ENCODE results near the gene RGCC.

The RGCC gene

GRCh38 chr13:41514853-41515395 is 57.6 kb downstream of the RGCC start:
- no peak for DNase-seq (ENCODE audit: extremely low read depth in 1 of 2, low read depth in 1 of 2)

DNA sequence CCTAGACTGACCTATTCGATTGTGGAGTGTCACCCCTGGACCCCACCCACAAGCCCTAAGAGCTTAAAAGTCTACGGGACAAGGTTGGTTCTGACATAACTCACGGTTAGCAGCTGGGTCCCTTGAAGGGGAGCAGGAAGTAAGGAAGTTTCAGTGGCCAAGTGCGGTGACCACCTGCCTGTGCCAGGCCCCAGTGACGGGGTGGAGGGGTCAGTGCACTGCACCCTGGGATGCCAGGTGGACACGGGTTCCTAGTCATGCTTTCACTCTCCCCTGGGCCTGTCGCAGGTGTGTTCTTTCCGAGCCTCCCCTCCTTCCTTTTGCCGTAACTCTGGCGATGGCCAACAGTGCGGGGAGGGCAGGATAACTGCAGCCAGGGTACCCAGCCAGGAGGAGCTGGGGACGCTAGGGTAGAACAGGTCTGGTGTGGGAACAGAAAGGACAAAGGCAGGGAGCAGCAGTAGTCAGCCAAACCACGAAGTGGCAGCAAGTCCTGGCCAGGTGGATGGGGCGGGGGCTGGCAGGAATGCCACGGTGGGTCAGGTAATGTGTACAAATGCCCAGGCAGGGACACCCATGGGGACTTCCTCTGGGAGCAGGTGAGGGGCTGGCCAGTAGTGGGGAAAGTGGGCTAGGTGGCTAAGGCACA is 58.3 kb downstream of the RGCC start:
- no peak for DNase-seq (ENCODE audit: extremely low read depth in 1 of 2, low read depth in 1 of 2)

GRCh38 chr13:41516166-41516565 is 58.8 kb downstream of the RGCC start:
- no peak for DNase-seq (ENCODE audit: extremely low read depth in 1 of 2, low read depth in 1 of 2)

DNA sequence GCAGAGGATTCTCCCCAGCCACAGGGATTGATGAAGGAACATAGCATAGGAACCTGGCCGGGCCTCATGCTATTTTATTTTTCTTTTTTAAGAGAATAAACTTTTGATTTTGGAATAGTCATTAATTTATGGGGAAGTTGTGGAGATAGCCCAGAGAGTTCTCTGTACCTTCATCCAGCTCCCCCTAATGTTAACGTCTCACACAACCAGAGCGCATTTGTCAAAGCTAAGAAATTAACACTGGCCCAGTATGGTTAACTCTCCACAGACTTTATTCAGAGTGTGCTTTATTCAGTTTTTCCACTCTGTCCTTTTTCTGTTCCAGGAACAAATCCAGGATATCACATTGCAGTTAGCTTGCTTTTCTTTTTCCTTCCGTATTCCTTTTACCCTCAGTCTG is 59.4 kb downstream of the RGCC start:
- no peak for DNase-seq (ENCODE audit: extremely low read depth in 1 of 2, low read depth in 1 of 2)

DNA sequence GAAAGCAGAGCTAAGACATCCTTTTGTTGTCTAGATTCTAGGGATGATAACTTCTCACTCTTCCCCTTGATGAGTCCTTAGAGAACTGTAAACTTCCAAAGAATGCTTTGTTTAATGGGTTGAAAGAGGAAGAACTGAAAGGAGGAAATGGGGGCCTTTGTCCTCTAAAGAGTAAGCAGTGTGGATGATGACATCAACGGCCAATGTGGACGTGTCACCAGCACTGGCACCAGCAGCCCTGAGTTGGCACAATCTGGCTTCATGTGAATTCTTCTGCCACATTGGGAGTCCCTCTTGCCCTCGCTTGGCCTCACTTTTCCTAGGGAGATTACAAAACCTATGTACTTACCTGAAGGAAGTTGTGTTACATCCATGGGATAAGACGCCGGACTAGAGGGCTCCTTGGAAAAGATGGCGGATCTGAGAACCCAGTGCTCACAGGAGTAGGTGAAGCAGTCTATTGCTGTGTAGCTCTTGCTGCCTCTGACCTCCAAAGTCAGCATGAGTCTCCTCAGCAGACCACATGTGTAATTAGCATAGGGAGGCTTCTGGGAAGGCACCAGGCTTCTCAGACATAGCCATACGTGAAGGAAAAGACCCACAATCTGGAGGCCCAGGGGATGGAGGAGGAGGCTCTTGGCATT is 62.8 kb downstream of the RGCC start:
- no peak for DNase-seq (ENCODE audit: extremely low read depth in 1 of 2, low read depth in 1 of 2)
